WTC11 (cell line): ENCODE results near the gene CCDC124. TPM values are rescaled to one million over a fixed set of nuclear protein-coding genes. Genes with fewer than 3 reads are reported as not detected.
A peak's percentile ranks its signal among the peaks of the same experiment; 100 is the strongest.

Experiments used
- ATAC-seq: fragments of 200-7000 bp; cut with Tn5 transposase; 2 replicates; pipeline ENCODE4 v1.10.0; 2021; ENCODE audit warnings: mild to moderate bottlenecking, moderate library complexity
- CTCF ChIA-PET: fragments of 300-600 bp; sonication (Branson Sonifier 250); formaldehyde crosslinking; loops from one replicate; lab custom pipeline; 2021; ENCODE audit warnings: antibody characterized with exemption; lab: Charles Lee
- POLR2A ChIA-PET: fragments of 350-600 bp; sonication (Branson Sonifier 250); formaldehyde crosslinking; loops from one replicate; lab custom pipeline; 2021; ENCODE audit warnings: antibody characterized with exemption; lab: Charles Lee
- DNase-seq: peaks from one replicate; pipeline ENCODE4 v3.0.0; 2021; ENCODE audit warnings: low spot score
- H3K27ac Mint-ChIP-seq: 2 replicates; pipeline ENCODE4 v1.8.0; 2021; ENCODE audit warnings: mixed read lengths
- H3K27me3 Mint-ChIP-seq: 2 replicates; pipeline ENCODE4 v1.8.0; 2021; ENCODE audit warnings: low read depth, mild to moderate bottlenecking, moderate library complexity, mixed read lengths
- H3K36me3 Mint-ChIP-seq: 2 replicates; pipeline ENCODE4 v1.8.0; 2021; ENCODE audit warnings: mixed read lengths
- H3K4me1 Mint-ChIP-seq: 2 replicates; pipeline ENCODE4 v1.8.0; 2022; ENCODE audit warnings: mixed read lengths
- H3K4me3 Mint-ChIP-seq: 2 replicates; pipeline ENCODE4 v1.8.0; 2021; ENCODE audit warnings: mild to moderate bottlenecking, moderate library complexity, mixed read lengths
- H3K9me3 Mint-ChIP-seq: 2 replicates; pipeline ENCODE4 v1.8.0; 2021; ENCODE audit warnings: mixed read lengths
- CREB1 ChIP-seq: sonication (generic); formaldehyde crosslinking; IDR thresholded peaks from 2 replicates; pipeline ENCODE4 v1.8.0; 2023; ENCODE audit warnings: mild to moderate bottlenecking, missing genetic modification reagents
- E2F1 ChIP-seq: sonication (generic); formaldehyde crosslinking; IDR thresholded peaks from 2 replicates; pipeline ENCODE4 v1.8.0; 2022; ENCODE audit warnings: mild to moderate bottlenecking, missing genetic modification reagents
- ELF4 ChIP-seq: sonication (generic); formaldehyde crosslinking; IDR thresholded peaks from 2 replicates; pipeline ENCODE4 v1.8.1; 2022; ENCODE audit warnings: low read depth, mild to moderate bottlenecking, moderate library complexity, missing genetic modification reagents
- FOXJ3 ChIP-seq: sonication (generic); formaldehyde crosslinking; IDR thresholded peaks from 2 replicates; pipeline ENCODE4 v1.9.0; 2021; ENCODE audit warnings: missing genetic modification reagents, mild to moderate bottlenecking, borderline replicate concordance
- GRHL2 ChIP-seq: fragments of 250-450 bp; sonication (Bioruptor Pico); IDR thresholded peaks from 2 replicates; pipeline ENCODE4 v1.8.0; 2022; ENCODE audit warnings: mild to moderate bottlenecking, moderate library complexity; ENCODE audit not compliant: insufficient replicate concordance, severe bottlenecking
- HMGA2 ChIP-seq: fragments of 250-450 bp; sonication (Bioruptor Pico); IDR thresholded peaks from 2 replicates; pipeline ENCODE4 v1.4.0; 2021; ENCODE audit warnings: mild to moderate bottlenecking, moderate library complexity
- IRF2 ChIP-seq: sonication (generic); formaldehyde crosslinking; IDR thresholded peaks from 2 replicates; pipeline ENCODE4 v1.8.0; 2022; ENCODE audit warnings: low read depth, missing genetic modification reagents, borderline replicate concordance
- JUN ChIP-seq: sonication (generic); formaldehyde crosslinking; IDR thresholded peaks from 2 replicates; pipeline ENCODE4 v1.8.0; 2023; ENCODE audit warnings: mild to moderate bottlenecking, missing genetic modification reagents
- MXD4 ChIP-seq: fragments of 250-450 bp; sonication (Bioruptor Pico); IDR thresholded peaks from 2 replicates; pipeline ENCODE4 v1.8.0; 2021; ENCODE audit warnings: mild to moderate bottlenecking, moderate library complexity, borderline replicate concordance
- NFATC4 ChIP-seq: fragments of 250-450 bp; sonication (Bioruptor Pico); IDR thresholded peaks from 2 replicates; pipeline ENCODE4 v1.9.0; 2021; ENCODE audit warnings: mild to moderate bottlenecking
- NFYB ChIP-seq: sonication (generic); formaldehyde crosslinking; conservative IDR thresholded peaks from 2 replicates; pipeline ENCODE4 v1.8.0; 2022; ENCODE audit warnings: low read depth, missing genetic modification reagents
- NR3C1 ChIP-seq: sonication (generic); formaldehyde crosslinking; conservative IDR thresholded peaks from 2 replicates; pipeline ENCODE4 v1.8.1; 2023; ENCODE audit warnings: low read depth, mild to moderate bottlenecking, missing genetic modification reagents
- ZBTB43 ChIP-seq: sonication (generic); formaldehyde crosslinking; IDR thresholded peaks from 2 replicates; pipeline ENCODE4 v1.8.1; 2023; ENCODE audit warnings: mild to moderate bottlenecking, missing genetic modification reagents
- ZNF317 ChIP-seq: sonication (generic); formaldehyde crosslinking; IDR thresholded peaks from 2 replicates; pipeline ENCODE4 v1.8.1; 2023; ENCODE audit warnings: low read depth, mild to moderate bottlenecking, moderate library complexity, missing genetic modification reagents, borderline replicate concordance
- total RNA-seq: library from RNA; stranded (reverse); gene quantifications from 3 replicates; pipeline ENCODE4 v1.2.3, GENCODE V29; 2021
- TF ChIP-seq, protein P1 (sequence below): sonication (generic); formaldehyde crosslinking; IDR thresholded peaks from 2 replicates; pipeline ENCODE4 v1.8.1; 2022; ENCODE audit warnings: mild to moderate bottlenecking, missing genetic modification reagents, moderate library complexity, borderline replicate concordance
- TF ChIP-seq, protein P2 (sequence below): sonication (generic); formaldehyde crosslinking; IDR thresholded peaks from 2 replicates; pipeline ENCODE4 v1.8.0; 2022; ENCODE audit warnings: missing genetic modification reagents
- TF ChIP-seq, protein P3 (sequence below): sonication (generic); formaldehyde crosslinking; IDR thresholded peaks from 2 replicates; pipeline ENCODE4 v1.8.0; 2023; ENCODE audit warnings: missing genetic modification reagents
- TF ChIP-seq, protein P4 (sequence below): sonication (generic); formaldehyde crosslinking; IDR thresholded peaks from 2 replicates; pipeline ENCODE4 v1.8.1; 2023; ENCODE audit warnings: mild to moderate bottlenecking, missing genetic modification reagents, moderate library complexity
- TF ChIP-seq, protein P5 (sequence below): sonication (generic); formaldehyde crosslinking; IDR thresholded peaks from 2 replicates; pipeline ENCODE4 v1.8.0; 2022; ENCODE audit warnings: mild to moderate bottlenecking, missing genetic modification reagents
- TF ChIP-seq, protein P6 (sequence below): sonication (generic); formaldehyde crosslinking; IDR thresholded peaks from 2 replicates; pipeline ENCODE4 v1.8.1; 2023; ENCODE audit warnings: mild to moderate bottlenecking, moderate library complexity, missing genetic modification reagents

Gene CCDC124
- total RNA-seq, 1 experiment from 2014 or later: 156 TPM

DNA sequence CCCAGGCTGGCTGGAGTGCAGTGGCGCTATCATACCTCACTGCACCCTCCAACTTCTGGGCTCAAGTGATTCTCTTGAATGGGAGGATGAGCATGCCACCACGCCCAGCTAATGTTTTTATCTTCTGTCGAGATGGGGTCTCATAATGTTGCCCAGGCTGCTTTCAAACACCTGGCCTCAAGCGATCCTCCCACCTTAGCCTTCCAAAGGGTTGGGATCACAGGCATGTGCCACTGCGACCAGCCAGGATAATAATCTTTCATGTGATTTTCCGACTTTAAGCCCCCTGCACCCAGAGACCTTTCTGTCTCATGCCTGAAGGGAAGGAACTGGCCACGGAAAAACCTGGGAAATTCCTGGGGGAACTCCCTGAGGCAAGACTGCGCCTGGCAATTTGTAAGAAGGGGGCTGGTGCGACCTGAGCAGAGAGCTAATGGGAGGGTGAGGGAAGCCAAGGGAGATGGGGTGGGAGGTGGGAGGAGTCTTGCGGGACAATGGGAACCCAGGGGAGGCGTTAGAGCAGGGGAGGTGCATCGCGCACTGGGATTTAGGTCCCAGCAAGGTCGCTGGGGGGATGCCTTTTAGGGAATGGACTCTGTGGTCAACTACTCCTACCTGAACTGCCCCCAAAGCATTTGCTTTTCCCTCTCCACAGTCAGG lies 1.2 kb upstream of the CCDC124 start (continued):
- TF ChIP-seq ELF4 (CRISPR knock-in tag) (no peak), E2F1 (no peak)

DNA sequence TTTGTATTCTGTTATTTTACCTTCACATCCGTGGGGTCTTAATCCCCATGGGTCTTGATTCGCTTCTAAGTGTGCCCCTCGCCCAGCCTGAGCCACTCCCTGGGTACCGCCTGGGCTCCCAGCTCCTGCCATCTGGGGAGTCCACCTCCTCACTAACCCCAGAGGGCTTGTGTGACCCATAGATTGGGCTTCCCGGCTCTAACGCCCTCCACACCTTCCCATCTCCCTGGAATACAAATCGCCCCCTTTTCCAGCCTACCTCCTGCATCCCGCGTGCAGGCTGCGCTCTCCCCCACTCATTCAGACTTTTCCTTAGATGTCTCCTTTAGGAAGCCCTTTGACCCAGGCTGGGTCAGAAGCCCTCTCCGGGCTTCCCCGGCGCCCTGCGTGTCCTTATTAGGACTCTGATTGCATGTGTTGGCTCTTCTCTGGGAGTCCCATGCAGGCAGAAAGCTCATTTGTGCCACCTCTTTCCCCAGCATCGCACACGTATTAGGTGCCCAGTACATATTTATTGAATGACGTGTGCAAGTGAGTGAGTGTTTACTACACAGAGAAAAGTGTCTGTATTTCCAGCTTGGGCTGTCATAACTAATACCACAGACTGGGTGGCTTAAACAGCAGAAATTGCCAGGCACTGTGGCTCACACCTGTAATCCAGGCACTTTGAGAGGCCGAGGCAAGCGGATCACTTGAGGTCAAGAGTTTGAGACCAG lies 757 bp downstream of the CCDC124 start:
- POLR2A ChIA-PET: interaction anchor here (1.0 to 2.7 kb wide), 10 partner anchors 9 to 359 kb away, joined by 3 to 41 read pairs (median 8); partner anchors contain the start of genes RPL18A and SLC5A5
- DNase-seq: no peak
- ATAC-seq: no peak

GRCh38 chr19:17936379-17936778 lies 3.6 kb downstream of the CCDC124 start:
- TF ChIP-seq HMGA2: no peak
- TF ChIP-seq, protein P1, sequence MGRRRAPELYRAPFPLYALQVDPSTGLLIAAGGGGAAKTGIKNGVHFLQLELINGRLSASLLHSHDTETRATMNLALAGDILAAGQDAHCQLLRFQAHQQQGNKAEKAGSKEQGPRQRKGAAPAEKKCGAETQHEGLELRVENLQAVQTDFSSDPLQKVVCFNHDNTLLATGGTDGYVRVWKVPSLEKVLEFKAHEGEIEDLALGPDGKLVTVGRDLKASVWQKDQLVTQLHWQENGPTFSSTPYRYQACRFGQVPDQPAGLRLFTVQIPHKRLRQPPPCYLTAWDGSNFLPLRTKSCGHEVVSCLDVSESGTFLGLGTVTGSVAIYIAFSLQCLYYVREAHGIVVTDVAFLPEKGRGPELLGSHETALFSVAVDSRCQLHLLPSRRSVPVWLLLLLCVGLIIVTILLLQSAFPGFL (CRISPR knock-in tag): no peak
- TF ChIP-seq NFYB (CRISPR knock-in tag): no peak
- no peak for TF ChIP-seq NFATC4 (CRISPR knock-in tag)
- no peak for TF ChIP-seq JUN (CRISPR knock-in tag)
- TF ChIP-seq, protein P2, sequence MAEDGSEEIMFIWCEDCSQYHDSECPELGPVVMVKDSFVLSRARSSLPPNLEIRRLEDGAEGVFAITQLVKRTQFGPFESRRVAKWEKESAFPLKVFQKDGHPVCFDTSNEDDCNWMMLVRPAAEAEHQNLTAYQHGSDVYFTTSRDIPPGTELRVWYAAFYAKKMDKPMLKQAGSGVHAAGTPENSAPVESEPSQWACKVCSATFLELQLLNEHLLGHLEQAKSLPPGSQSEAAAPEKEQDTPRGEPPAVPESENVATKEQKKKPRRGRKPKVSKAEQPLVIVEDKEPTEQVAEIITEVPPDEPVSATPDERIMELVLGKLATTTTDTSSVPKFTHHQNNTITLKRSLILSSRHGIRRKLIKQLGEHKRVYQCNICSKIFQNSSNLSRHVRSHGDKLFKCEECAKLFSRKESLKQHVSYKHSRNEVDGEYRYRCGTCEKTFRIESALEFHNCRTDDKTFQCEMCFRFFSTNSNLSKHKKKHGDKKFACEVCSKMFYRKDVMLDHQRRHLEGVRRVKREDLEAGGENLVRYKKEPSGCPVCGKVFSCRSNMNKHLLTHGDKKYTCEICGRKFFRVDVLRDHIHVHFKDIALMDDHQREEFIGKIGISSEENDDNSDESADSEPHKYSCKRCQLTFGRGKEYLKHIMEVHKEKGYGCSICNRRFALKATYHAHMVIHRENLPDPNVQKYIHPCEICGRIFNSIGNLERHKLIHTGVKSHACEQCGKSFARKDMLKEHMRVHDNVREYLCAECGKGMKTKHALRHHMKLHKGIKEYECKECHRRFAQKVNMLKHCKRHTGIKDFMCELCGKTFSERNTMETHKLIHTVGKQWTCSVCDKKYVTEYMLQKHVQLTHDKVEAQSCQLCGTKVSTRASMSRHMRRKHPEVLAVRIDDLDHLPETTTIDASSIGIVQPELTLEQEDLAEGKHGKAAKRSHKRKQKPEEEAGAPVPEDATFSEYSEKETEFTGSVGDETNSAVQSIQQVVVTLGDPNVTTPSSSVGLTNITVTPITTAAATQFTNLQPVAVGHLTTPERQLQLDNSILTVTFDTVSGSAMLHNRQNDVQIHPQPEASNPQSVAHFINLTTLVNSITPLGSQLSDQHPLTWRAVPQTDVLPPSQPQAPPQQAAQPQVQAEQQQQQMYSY: no peak
- TF ChIP-seq CREB1: no peak
- TF ChIP-seq ZBTB43 (CRISPR knock-in tag): no peak
- TF ChIP-seq, protein P3, sequence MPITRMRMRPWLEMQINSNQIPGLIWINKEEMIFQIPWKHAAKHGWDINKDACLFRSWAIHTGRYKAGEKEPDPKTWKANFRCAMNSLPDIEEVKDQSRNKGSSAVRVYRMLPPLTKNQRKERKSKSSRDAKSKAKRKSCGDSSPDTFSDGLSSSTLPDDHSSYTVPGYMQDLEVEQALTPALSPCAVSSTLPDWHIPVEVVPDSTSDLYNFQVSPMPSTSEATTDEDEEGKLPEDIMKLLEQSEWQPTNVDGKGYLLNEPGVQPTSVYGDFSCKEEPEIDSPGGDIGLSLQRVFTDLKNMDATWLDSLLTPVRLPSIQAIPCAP (CRISPR knock-in tag): no peak
- TF ChIP-seq, protein P4, sequence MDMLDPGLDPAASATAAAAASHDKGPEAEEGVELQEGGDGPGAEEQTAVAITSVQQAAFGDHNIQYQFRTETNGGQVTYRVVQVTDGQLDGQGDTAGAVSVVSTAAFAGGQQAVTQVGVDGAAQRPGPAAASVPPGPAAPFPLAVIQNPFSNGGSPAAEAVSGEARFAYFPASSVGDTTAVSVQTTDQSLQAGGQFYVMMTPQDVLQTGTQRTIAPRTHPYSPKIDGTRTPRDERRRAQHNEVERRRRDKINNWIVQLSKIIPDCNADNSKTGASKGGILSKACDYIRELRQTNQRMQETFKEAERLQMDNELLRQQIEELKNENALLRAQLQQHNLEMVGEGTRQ (CRISPR knock-in tag): no peak
- TF ChIP-seq, protein P5, sequence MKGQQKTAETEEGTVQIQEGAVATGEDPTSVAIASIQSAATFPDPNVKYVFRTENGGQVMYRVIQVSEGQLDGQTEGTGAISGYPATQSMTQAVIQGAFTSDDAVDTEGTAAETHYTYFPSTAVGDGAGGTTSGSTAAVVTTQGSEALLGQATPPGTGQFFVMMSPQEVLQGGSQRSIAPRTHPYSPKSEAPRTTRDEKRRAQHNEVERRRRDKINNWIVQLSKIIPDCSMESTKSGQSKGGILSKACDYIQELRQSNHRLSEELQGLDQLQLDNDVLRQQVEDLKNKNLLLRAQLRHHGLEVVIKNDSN (CRISPR knock-in tag): no peak
- no peak for TF ChIP-seq MXD4 (CRISPR knock-in tag)
- TF ChIP-seq, all 79 proteins: peak for 0
- DNase-seq: no peak
- CTCF ChIA-PET: interaction anchor here (0.9 to 10.5 kb wide), 5 partner anchors 11 to 71 kb away, joined by 3 to 201 read pairs (median 7); partner anchors contain the start of gene SLC5A5
- H3K4me3 Mint-ChIP-seq: no peak overlapping the region
- no peak overlapping the region for H3K27ac Mint-ChIP-seq
- POLR2A ChIA-PET: no interaction called here
- H3K27me3 Mint-ChIP-seq: no peaks in the 10 kb centered on the region; the same call in 1 of the 2 replicates
- ATAC-seq: no peak
- no peaks in the 10 kb centered on the region for H3K9me3 Mint-ChIP-seq
- H3K36me3 Mint-ChIP-seq: peaks cover 8% of the 10 kb centered on the region
- peaks cover 9% of the 10 kb centered on the region for H3K4me1 Mint-ChIP-seq

More for the DNA sequence above, 757 bp downstream of the CCDC124 start:
- no peaks in the 10 kb centered on the region for H3K9me3 Mint-ChIP-seq
- CTCF ChIA-PET: interaction anchor here (0.6 to 10.5 kb wide), 36 partner anchors 10 to 437 kb away, joined by 3 to 201 read pairs (median 6); partner anchors contain the start of genes ARRDC2, KCNN1, RPL18A and SLC5A5
- H3K27me3 Mint-ChIP-seq: no peaks in the 10 kb centered on the region; the same call in 1 of the 2 replicates
- peak overlapping the region; percentile 88 for H3K4me3 Mint-ChIP-seq
- peaks cover 15% of the 10 kb centered on the region for H3K4me1 Mint-ChIP-seq
- H3K27ac Mint-ChIP-seq: peak overlapping the region; percentile 60
- H3K36me3 Mint-ChIP-seq: 0 out of 2 replicates have a peak, but pooled peaks cover 3% of the 10 kb centered on the region
- TF ChIP-seq, protein P6, sequence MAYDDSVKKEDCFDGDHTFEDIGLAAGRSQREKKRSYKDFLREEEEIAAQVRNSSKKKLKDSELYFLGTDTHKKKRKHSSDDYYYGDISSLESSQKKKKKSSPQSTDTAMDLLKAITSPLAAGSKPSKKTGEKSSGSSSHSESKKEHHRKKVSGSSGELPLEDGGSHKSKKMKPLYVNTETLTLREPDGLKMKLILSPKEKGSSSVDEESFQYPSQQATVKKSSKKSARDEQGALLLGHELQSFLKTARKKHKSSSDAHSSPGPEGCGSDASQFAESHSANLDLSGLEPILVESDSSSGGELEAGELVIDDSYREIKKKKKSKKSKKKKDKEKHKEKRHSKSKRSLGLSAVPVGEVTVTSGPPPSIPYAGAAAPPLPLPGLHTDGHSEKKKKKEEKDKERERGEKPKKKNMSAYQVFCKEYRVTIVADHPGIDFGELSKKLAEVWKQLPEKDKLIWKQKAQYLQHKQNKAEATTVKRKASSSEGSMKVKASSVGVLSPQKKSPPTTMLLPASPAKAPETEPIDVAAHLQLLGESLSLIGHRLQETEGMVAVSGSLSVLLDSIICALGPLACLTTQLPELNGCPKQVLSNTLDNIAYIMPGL (CRISPR knock-in tag): no peak
- TF ChIP-seq GRHL2 (CRISPR knock-in tag) (no peak), FOXJ3 (CRISPR knock-in tag) (no peak), ZNF317 (CRISPR knock-in tag) (no peak), NR3C1 (no peak), IRF2 (CRISPR knock-in tag) (no peak)
